GM21825 (cell line): ENCODE results near the gene ITGB3.
"Not testable (repeated sequence)": the region's sequence is repeated elsewhere in the genome, so short reads cannot be mapped to it uniquely, and the experiment has no call there.

Experiments used
- ATAC-seq: cut with Tn5 transposase; IDR thresholded peaks from one replicate; pipeline ENCODE4 v1.9.1; 2021; ENCODE audit warnings: mild to moderate bottlenecking, moderate library complexity; ENCODE audit not compliant: unreplicated experiment

ITGB3 gene

GRCh38 chr17:47222047-47222446 is 31.6 kb upstream of the ITGB3 start:
- ATAC-seq: no peak

- ATAC-seq: no peak
These were observed 30.6 kb upstream of the ITGB3 start for GRCh38 chr17:47223007-47223406.

- no peak for ATAC-seq
These were observed 30.2 kb upstream of the ITGB3 start for GRCh38 chr17:47223460-47223859.

- ATAC-seq: not testable (repeated sequence)
These were observed 29.6 kb upstream of the ITGB3 start for GRCh38 chr17:47224077-47224476.

GRCh38 chr17:47224966-47225365 is 28.7 kb upstream of the ITGB3 start:
- no peak for ATAC-seq

- no peak for ATAC-seq
These were observed 28.2 kb upstream of the ITGB3 start for GRCh38 chr17:47225436-47225858.

GRCh38 chr17:47225911-47226688 is 27.5 kb upstream of the ITGB3 start:
- no peak for ATAC-seq

GRCh38 chr17:47227862-47228261 is 25.8 kb upstream of the ITGB3 start:
- ATAC-seq: no peak

GRCh38 chr17:47229535-47230443 is 23.8 kb upstream of the ITGB3 start:
- ATAC-seq: peak; percentile 80

GRCh38 chr17:47230864-47231263 is 22.8 kb upstream of the ITGB3 start:
- ATAC-seq: no peak

GRCh38 chr17:47231334-47231733 is 22.3 kb upstream of the ITGB3 start:
- ATAC-seq: no peak

GRCh38 chr17:47231866-47232265 is 21.8 kb upstream of the ITGB3 start:
- ATAC-seq: no peak

GRCh38 chr17:47232465-47232864 is 21.2 kb upstream of the ITGB3 start:
- ATAC-seq: no peak

GRCh38 chr17:47235506-47235905 is 18.1 kb upstream of the ITGB3 start:
- ATAC-seq: no peak

GRCh38 chr17:47235923-47236322 is 17.7 kb upstream of the ITGB3 start:
- no peak for ATAC-seq

GRCh38 chr17:47237841-47238240 is 15.8 kb upstream of the ITGB3 start:
- no peak for ATAC-seq

GRCh38 chr17:47238321-47239010 is 15.2 kb upstream of the ITGB3 start:
- no peak for ATAC-seq

GRCh38 chr17:47239619-47239966 is 14.0 kb upstream of the ITGB3 start:
- ATAC-seq: no peak

- no peak for ATAC-seq
These were observed 13.5 kb upstream of the ITGB3 start for GRCh38 chr17:47239967-47240651.

GRCh38 chr17:47240806-47241205 is 12.8 kb upstream of the ITGB3 start:
- ATAC-seq: no peak

- no peak for ATAC-seq
These were observed 11.0 kb upstream of the ITGB3 start for GRCh38 chr17:47242648-47243047.
